Measurements from ENCODE around the gene TRIM71.
"Not testable (repeated sequence)": the region's sequence is repeated elsewhere in the genome, so short reads cannot be mapped to it uniquely, and the experiment has no call there.

Gene TRIM71

GRCh38 chr3:32845546-32845945 is 27.7 kb downstream of the TRIM71 start:
- H3K4me3 ChIP-seq (ENCODE audit: low read depth in 1 of 2, low read length in 2 of 2); H3K27me3 ChIP-seq (ENCODE audit: control insufficient read depth in 1 of 2, insufficient read depth in 2 of 2, low read length in 2 of 2); H3K9ac ChIP-seq (ENCODE audit: low read length); H3K9me3 ChIP-seq (ENCODE audit: low read length); H3K36me3 ChIP-seq (ENCODE audit: insufficient read depth, low read length); H3K4me1 ChIP-seq (ENCODE audit: insufficient read depth, low read length); H3K27ac ChIP-seq (ENCODE audit: low read depth, low read length): not testable (repeated sequence)

DNA sequence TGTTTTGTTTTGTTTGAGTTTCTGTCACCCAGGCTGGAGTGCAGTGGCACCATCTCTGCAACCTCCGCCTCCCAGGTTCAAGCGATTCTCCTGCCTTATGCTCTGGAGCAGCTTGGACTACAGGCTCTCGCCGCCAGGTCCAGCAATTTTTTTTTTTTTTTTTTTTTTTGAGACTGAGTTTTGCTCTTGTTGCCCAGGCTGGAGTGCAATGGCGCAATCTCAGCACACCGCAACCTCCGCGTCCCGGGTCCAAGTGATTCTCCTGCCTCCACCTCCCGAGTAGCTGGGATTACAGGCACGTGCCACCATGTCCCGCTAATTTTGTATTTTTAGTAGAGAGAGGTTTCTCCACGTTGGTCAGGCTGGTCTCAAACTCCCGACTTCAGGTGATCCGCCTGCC is 29.2 kb downstream of the TRIM71 start:
- H3K36me3 ChIP-seq (ENCODE audit: insufficient read depth, low read length); H3K27me3 ChIP-seq (ENCODE audit: control insufficient read depth in 1 of 2, insufficient read depth in 2 of 2, low read length in 2 of 2); H3K9ac ChIP-seq (ENCODE audit: low read length); H3K27ac ChIP-seq (ENCODE audit: low read depth, low read length); H3K4me1 ChIP-seq (ENCODE audit: insufficient read depth, low read length); H3K4me3 ChIP-seq (ENCODE audit: low read depth in 1 of 2, low read length in 2 of 2); H3K9me3 ChIP-seq (ENCODE audit: low read length): not testable (repeated sequence)

- H3K27ac ChIP-seq (ENCODE audit: low read depth, low read length) = no peak overlapping the region
- no peak overlapping the region for H3K9ac ChIP-seq (ENCODE audit: low read length)
- H3K4me3 ChIP-seq (ENCODE audit: low read depth in 1 of 2, low read length in 2 of 2) = no peak overlapping the region
- H3K36me3 ChIP-seq (ENCODE audit: insufficient read depth, low read length) = no peaks in the 10 kb centered on the region
- no peaks in the 10 kb centered on the region for H3K27me3 ChIP-seq (ENCODE audit: control insufficient read depth in 1 of 2, insufficient read depth in 2 of 2, low read length in 2 of 2)
- no peaks in the 10 kb centered on the region for H3K4me1 ChIP-seq (ENCODE audit: insufficient read depth, low read length)
- no peaks in the 10 kb centered on the region for H3K9me3 ChIP-seq (ENCODE audit: low read length)
These were observed 29.7 kb downstream of the TRIM71 start for GRCh38 chr3:32847528-32847927.

DNA sequence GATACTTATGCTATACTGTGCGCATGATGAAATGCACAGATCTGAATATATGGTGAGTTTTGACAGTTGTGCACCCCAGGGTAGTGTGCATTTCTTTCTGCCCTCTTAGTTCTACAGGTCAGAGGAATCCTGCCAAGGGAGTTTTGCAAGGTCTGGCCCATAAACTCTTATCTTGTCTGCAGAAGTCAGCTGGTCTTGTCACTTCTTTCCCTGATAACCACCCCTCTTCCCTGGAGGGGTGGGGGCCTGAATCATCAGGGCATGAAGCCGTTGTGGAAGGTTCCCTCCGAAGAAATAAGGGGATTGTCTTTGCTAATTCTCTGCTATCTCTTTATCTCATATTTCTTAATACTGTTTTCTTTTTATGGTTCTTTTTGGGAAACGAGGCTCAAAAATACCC is 30.4 kb downstream of the TRIM71 start:
- Histone ChIP-seq H3K9me3 (ENCODE audit: low read length) (no peaks in the 10 kb centered on the region), H3K27me3 (ENCODE audit: control insufficient read depth in 1 of 2, insufficient read depth in 2 of 2, low read length in 2 of 2) (no peaks in the 10 kb centered on the region), H3K4me3 (ENCODE audit: low read depth in 1 of 2, low read length in 2 of 2) (no peak overlapping the region), H3K9ac (ENCODE audit: low read length) (no peak overlapping the region), H3K4me1 (ENCODE audit: insufficient read depth, low read length) (no peaks in the 10 kb centered on the region), H3K27ac (ENCODE audit: low read depth, low read length) (no peak overlapping the region), H3K36me3 (ENCODE audit: insufficient read depth, low read length) (no peaks in the 10 kb centered on the region)

- H3K9me3 ChIP-seq (ENCODE audit: low read length) = no peaks in the 10 kb centered on the region
- no peaks in the 10 kb centered on the region for H3K36me3 ChIP-seq (ENCODE audit: insufficient read depth, low read length)
- H3K9ac ChIP-seq (ENCODE audit: low read length) = no peak overlapping the region
- H3K27ac ChIP-seq (ENCODE audit: low read depth, low read length) = no peak overlapping the region
- H3K4me3 ChIP-seq (ENCODE audit: low read depth in 1 of 2, low read length in 2 of 2) = no peak overlapping the region
- H3K27me3 ChIP-seq (ENCODE audit: control insufficient read depth in 1 of 2, insufficient read depth in 2 of 2, low read length in 2 of 2) = no peaks in the 10 kb centered on the region
- H3K4me1 ChIP-seq (ENCODE audit: insufficient read depth, low read length) = no peaks in the 10 kb centered on the region
These were observed 31.2 kb downstream of the TRIM71 start for GRCh38 chr3:32849046-32849445.

- Histone ChIP-seq H3K9ac (ENCODE audit: low read length) (no peak overlapping the region), H3K4me3 (ENCODE audit: low read depth in 1 of 2, low read length in 2 of 2) (no peak overlapping the region), H3K27me3 (ENCODE audit: control insufficient read depth in 1 of 2, insufficient read depth in 2 of 2, low read length in 2 of 2) (no peaks in the 10 kb centered on the region), H3K27ac (ENCODE audit: low read depth, low read length) (no peak overlapping the region), H3K36me3 (ENCODE audit: insufficient read depth, low read length) (no peaks in the 10 kb centered on the region), H3K9me3 (ENCODE audit: low read length) (no peaks in the 10 kb centered on the region), H3K4me1 (ENCODE audit: insufficient read depth, low read length) (no peaks in the 10 kb centered on the region)
These were observed 32.4 kb downstream of the TRIM71 start for GRCh38 chr3:32850226-32850625.

DNA sequence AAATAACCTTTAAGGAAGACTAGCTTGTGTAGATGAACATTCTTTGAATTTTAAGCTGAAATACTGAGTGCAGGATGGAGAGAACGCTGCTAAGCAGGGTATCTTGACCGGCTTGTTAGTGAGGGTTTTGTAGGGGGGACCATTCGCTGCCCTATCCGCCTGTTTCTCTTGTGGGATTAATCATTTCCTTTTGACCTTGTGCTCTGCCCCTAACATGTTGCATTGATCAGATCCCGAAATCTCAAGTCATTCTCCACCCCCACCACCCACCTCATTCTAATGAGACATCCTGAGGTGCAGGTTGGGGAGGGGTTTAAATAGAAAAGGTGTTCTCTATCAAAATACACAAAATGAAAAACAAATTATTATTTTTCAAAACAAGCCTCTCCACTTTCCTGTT is 32.8 kb downstream of the TRIM71 start:
- no peak overlapping the region for H3K4me3 ChIP-seq (ENCODE audit: low read depth in 1 of 2, low read length in 2 of 2)

GRCh38 chr3:32852146-32852545 is 34.3 kb downstream of the TRIM71 start:
- no peaks in the 10 kb centered on the region for H3K36me3 ChIP-seq (ENCODE audit: insufficient read depth, low read length)
- no peaks in the 10 kb centered on the region for H3K4me1 ChIP-seq (ENCODE audit: insufficient read depth, low read length)
- no peak overlapping the region for H3K4me3 ChIP-seq (ENCODE audit: low read depth in 1 of 2, low read length in 2 of 2)
- no peak overlapping the region for H3K9ac ChIP-seq (ENCODE audit: low read length)
- H3K9me3 ChIP-seq (ENCODE audit: low read length) = no peaks in the 10 kb centered on the region
- H3K27me3 ChIP-seq (ENCODE audit: control insufficient read depth in 1 of 2, insufficient read depth in 2 of 2, low read length in 2 of 2) = no peaks in the 10 kb centered on the region
- H3K27ac ChIP-seq (ENCODE audit: low read depth, low read length) = no peak overlapping the region

More for the DNA sequence above, 32.8 kb downstream of the TRIM71 start:
- Histone ChIP-seq H3K27me3 (ENCODE audit: control insufficient read depth in 1 of 2, insufficient read depth in 2 of 2, low read length in 2 of 2) (no peaks in the 10 kb centered on the region), H3K9ac (ENCODE audit: low read length) (no peak overlapping the region), H3K4me1 (ENCODE audit: insufficient read depth, low read length) (no peaks in the 10 kb centered on the region), H3K9me3 (ENCODE audit: low read length) (no peaks in the 10 kb centered on the region), H3K27ac (ENCODE audit: low read depth, low read length) (no peak overlapping the region), H3K36me3 (ENCODE audit: insufficient read depth, low read length) (no peaks in the 10 kb centered on the region)

DNA sequence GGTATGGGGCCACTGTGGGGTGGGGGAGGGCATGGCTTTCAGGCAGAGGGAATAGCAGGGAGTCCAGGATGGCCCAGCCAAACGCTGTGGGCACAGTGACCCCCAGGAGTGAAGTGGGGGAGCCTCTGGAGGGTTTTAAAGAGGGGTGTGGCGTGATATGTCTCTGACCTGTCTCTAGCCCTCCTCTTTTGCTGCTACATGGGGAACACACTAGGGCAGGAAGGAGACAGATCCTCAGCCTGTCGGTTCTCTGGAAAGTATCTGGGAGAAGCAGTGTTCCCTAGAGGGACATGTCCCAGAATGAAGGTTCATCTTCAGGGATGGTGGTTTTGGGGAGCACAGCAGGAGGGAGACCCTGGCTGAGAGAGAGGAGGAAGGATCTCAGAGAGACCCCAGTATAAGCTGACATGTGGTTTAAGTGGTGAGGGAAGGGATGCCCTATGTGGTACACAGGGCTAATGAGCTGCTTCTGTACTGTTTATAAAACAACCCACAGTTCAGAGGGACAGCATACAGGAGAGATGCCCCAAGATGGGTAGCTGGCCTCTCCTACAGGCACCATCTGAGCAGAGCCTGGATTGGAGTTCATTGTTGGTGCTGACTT is 37.7 kb downstream of the TRIM71 start:
- Histone ChIP-seq H3K9ac (ENCODE audit: low read length) (no peak overlapping the region), H3K27me3 (ENCODE audit: control insufficient read depth in 1 of 2, insufficient read depth in 2 of 2, low read length in 2 of 2) (no peaks in the 10 kb centered on the region), H3K36me3 (ENCODE audit: insufficient read depth, low read length) (no peaks in the 10 kb centered on the region), H3K4me3 (ENCODE audit: low read depth in 1 of 2, low read length in 2 of 2) (no peak overlapping the region), H3K27ac (ENCODE audit: low read depth, low read length) (no peak overlapping the region), H3K9me3 (ENCODE audit: low read length) (no peaks in the 10 kb centered on the region), H3K4me1 (ENCODE audit: insufficient read depth, low read length) (no peaks in the 10 kb centered on the region)

GRCh38 chr3:32856355-32856889 is 38.6 kb downstream of the TRIM71 start:
- H3K27me3 ChIP-seq (ENCODE audit: control insufficient read depth in 1 of 2, insufficient read depth in 2 of 2, low read length in 2 of 2) = no peaks in the 10 kb centered on the region
- H3K9me3 ChIP-seq (ENCODE audit: low read length) = no peaks in the 10 kb centered on the region
- H3K9ac ChIP-seq (ENCODE audit: low read length) = no peak overlapping the region
- no peaks in the 10 kb centered on the region for H3K4me1 ChIP-seq (ENCODE audit: insufficient read depth, low read length)
- H3K36me3 ChIP-seq (ENCODE audit: insufficient read depth, low read length) = no peaks in the 10 kb centered on the region
- H3K27ac ChIP-seq (ENCODE audit: low read depth, low read length) = no peak overlapping the region
- H3K4me3 ChIP-seq (ENCODE audit: low read depth in 1 of 2, low read length in 2 of 2) = no peak overlapping the region

- H3K27me3 ChIP-seq (ENCODE audit: control insufficient read depth in 1 of 2, insufficient read depth in 2 of 2, low read length in 2 of 2) = no peaks in the 10 kb centered on the region
- no peak overlapping the region for H3K4me3 ChIP-seq (ENCODE audit: low read depth in 1 of 2, low read length in 2 of 2)
- no peaks in the 10 kb centered on the region for H3K36me3 ChIP-seq (ENCODE audit: insufficient read depth, low read length)
- no peak overlapping the region for H3K9ac ChIP-seq (ENCODE audit: low read length)
- no peak overlapping the region for H3K27ac ChIP-seq (ENCODE audit: low read depth, low read length)
- no peaks in the 10 kb centered on the region for H3K9me3 ChIP-seq (ENCODE audit: low read length)
- no peaks in the 10 kb centered on the region for H3K4me1 ChIP-seq (ENCODE audit: insufficient read depth, low read length)
These were observed 39.2 kb downstream of the TRIM71 start for GRCh38 chr3:32856901-32857507.

GRCh38 chr3:32857921-32858320 is 40.1 kb downstream of the TRIM71 start:
- no peak overlapping the region for H3K27ac ChIP-seq (ENCODE audit: low read depth, low read length)
- H3K4me3 ChIP-seq (ENCODE audit: low read depth in 1 of 2, low read length in 2 of 2) = no peak overlapping the region
- no peaks in the 10 kb centered on the region for H3K27me3 ChIP-seq (ENCODE audit: control insufficient read depth in 1 of 2, insufficient read depth in 2 of 2, low read length in 2 of 2)
- H3K9ac ChIP-seq (ENCODE audit: low read length) = no peak overlapping the region
- no peaks in the 10 kb centered on the region for H3K9me3 ChIP-seq (ENCODE audit: low read length)
- no peaks in the 10 kb centered on the region for H3K4me1 ChIP-seq (ENCODE audit: insufficient read depth, low read length)
- no peaks in the 10 kb centered on the region for H3K36me3 ChIP-seq (ENCODE audit: insufficient read depth, low read length)

Measured in muscle layer of colon (tissue), 2 donors.